RWPE1 (cell line): ENCODE data around the gene TNK2.
A peak's percentile ranks its signal among the peaks of the same experiment; 100 is the strongest.
"Not testable (repeated sequence)": the region's sequence is repeated elsewhere in the genome, so short reads cannot be mapped to it uniquely, and the experiment has no call there.

Experiments used
- CTCF ChIA-PET: fragments of 350-600 bp; sonication (Branson Sonifier 250); formaldehyde crosslinking; extraction: SDS; loops from one replicate; lab custom pipeline; 2021; lab: Yijun Ruan, JAX
- POLR2A ChIA-PET: fragments of 400-600 bp; formaldehyde crosslinking; extraction: SDS; loops from one replicate; lab custom pipeline; 2020; ENCODE audit warnings: antibody characterized with exemption; ENCODE audit not compliant: low non-redundant PET; lab: Yijun Ruan, JAX
- DNase-seq: peaks from one replicate; pipeline ENCODE4 v3.0.0; 2012; ENCODE audit warnings: low spot score
- H3K27ac ChIP-seq: fragments of 450-650 bp; 2 replicates; pipeline ENCODE4 v1.5.1; 2017
- TF ChIP-seq, protein P1 (sequence below): fragments of 450-650 bp; conservative IDR thresholded peaks from 2 replicates; pipeline ENCODE4 v1.5.1; 2017; ENCODE audit warnings: low read depth, mild to moderate bottlenecking

Gene TNK2

DNA sequence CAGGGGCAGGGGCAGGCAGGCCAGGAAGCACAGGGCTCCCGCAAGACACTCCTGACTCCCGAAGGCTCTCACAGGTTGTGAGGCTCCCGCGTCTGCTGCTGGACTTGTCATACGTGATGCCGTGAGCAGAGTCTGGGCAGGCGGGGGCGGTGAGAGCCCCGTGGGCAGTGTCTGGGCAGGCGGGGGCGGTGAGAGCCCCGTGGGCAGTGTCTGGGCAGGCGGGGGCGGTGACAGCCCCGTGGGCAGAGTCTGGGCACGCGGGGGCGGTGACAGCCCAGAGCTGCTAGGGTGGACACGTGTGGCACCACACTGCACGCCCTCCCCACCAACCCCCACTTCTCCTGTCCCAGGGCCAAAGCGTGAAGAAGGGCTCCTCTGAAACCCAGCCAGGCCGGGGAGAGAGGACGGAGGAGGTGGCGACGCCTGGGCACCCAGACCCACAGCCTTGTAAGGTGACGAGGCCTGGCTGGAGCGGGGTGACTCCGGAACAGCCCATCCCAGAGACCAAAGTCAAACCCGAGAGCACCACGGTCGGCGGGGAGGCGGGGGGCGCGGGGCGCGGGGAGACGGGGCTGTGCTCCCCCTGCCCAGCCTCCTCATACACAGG lies 35.0 kb downstream of the TNK2 start:
- TF ChIP-seq, protein P1, sequence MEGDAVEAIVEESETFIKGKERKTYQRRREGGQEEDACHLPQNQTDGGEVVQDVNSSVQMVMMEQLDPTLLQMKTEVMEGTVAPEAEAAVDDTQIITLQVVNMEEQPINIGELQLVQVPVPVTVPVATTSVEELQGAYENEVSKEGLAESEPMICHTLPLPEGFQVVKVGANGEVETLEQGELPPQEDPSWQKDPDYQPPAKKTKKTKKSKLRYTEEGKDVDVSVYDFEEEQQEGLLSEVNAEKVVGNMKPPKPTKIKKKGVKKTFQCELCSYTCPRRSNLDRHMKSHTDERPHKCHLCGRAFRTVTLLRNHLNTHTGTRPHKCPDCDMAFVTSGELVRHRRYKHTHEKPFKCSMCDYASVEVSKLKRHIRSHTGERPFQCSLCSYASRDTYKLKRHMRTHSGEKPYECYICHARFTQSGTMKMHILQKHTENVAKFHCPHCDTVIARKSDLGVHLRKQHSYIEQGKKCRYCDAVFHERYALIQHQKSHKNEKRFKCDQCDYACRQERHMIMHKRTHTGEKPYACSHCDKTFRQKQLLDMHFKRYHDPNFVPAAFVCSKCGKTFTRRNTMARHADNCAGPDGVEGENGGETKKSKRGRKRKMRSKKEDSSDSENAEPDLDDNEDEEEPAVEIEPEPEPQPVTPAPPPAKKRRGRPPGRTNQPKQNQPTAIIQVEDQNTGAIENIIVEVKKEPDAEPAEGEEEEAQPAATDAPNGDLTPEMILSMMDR, result no peak
- peak overlapping the region; percentile 52 for H3K27ac ChIP-seq
- no peak for DNase-seq
- ChIA-PET POLR2A (no interaction called here), CTCF (interaction anchor here (3.2 kb wide), 1 partner anchor 21 kb away, joined by 22 read pairs; no protein-coding TSS in a partner anchor)

DNA sequence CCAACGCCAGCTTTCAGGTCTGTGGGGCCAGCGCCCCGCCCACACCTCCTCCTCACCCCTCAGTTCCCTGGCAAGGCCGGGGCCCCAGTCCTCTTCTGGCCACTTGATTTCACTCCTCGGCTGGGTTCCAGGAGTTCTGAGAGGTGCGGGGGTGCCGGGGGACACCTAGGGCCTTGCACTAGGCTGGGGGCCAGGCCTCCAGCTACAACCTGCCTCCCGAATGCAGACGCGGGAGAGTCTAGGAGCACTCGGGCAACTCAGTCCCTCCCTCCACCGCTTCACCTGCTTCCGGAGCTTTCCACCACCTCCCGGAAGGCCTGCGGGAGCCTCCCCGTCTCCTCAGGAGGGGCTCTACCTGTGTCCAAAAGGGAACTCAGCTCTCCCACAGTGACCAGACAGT lies 35.6 kb downstream of the TNK2 start:
- ChIA-PET CTCF (interaction anchor here (3.2 kb wide), 1 partner anchor 22 kb away, joined by 22 read pairs; no protein-coding TSS in a partner anchor), POLR2A (no interaction called here)
- H3K27ac ChIP-seq, result peak overlapping the region; percentile 52
- TF ChIP-seq, protein P1, result no peak
- DNase-seq, result no peak

DNA sequence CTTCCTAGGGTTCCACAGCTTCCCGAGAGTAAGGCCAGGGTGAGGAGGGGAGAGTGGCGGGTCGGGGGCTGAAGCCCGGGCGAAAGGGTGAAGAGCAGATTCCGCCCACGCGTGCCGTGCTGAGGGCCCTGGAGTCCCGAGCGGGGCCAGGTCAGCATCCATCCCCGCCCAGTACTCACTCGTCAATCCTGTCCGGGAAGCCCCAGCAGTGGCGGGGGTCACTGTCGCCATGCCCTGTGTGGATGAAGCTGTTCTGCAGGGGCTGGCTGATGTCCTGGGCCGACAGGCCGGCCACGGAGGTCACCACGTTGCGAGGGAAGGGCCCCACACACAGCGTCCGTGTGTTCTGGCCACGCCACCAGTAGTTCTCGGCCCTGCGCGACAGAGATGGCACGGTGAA lies 36.3 kb downstream of the TNK2 start:
- no peak for DNase-seq
- H3K27ac ChIP-seq, result peak overlapping the region; percentile 52
- TF ChIP-seq, protein P1, result no peak
- ChIA-PET CTCF (interaction anchor here (0.9 to 3.2 kb wide), 4 partner anchors 9 to 23 kb away, joined by 4 to 22 read pairs (median 9); no protein-coding TSS in a partner anchor), POLR2A (no interaction called here)

DNA sequence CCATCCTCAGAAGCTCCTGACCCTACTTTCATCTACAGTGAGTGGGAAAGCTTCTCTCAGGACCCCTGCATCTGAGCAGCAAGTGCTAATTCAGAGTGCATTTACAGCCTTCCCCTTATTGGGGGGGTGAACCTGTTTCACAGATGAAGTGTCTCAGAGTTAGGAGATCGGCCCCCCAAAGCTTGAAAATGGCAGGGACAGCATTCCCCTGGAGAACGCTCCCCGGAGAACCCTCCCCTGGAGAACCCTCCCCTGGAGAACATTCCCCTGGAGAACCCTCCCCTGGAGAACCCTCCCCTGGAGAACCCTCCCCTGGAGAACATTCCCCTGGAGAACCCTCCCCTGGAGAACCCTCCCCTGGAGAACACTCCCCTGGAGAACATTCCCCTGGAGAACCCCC lies 36.7 kb downstream of the TNK2 start:
- peak overlapping the region; percentile 56 for H3K27ac ChIP-seq
- POLR2A ChIA-PET, DNase-seq: not testable (repeated sequence)
- CTCF ChIA-PET, result interaction anchor here (0.9 to 3.2 kb wide), 4 partner anchors 8 to 23 kb away, joined by 4 to 22 read pairs (median 9); no protein-coding TSS in a partner anchor

DNA sequence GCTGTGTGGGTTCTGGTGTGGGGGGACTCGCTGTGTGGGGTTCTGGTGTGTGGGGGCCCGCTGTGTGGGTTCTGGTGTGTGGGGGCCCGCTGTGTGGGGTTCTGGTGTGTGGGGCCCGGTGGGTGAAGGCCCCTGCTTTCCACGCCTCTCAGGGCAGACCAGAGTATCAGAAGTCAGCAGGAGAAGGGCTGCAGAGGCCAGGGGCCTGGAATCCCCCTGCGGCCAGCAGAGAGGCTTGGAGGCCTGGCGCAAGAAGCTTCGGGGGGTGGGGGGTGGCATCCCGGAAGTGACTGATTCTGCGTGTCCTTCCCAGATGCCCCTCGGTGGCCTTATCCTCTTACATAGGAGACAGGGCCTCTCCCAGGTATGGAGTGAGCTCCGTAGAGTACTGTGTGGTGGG lies 37.4 kb downstream of the TNK2 start:
- DNase-seq, result no peak
- ChIA-PET POLR2A (no interaction called here), CTCF (interaction anchor here (0.6 to 3.2 kb wide), 5 partner anchors 12 to 61 kb away, joined by 3 to 22 read pairs (median 4); no protein-coding TSS in a partner anchor)
- peak overlapping the region; percentile 56 for H3K27ac ChIP-seq
- TF ChIP-seq, protein P1, result no peak

DNA sequence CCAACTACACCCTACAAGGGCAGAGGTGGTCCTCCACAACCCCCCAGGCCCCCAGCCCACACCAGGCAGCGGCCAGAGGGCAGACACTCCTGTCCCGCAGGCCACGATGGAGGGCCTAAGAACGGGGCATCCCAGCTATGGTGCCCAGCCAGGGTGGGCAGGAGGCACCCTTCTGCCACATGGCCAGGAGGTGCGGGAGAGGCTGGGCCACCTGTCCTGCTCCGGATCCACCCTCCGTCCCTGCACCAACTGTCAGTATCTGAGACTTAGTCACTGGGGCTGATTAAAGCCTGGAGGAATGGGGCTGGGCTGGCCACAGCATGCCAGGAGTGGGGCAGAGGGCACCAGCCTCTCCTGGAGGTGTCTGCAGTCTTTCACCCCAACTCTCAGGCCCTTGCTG lies 37.9 kb downstream of the TNK2 start:
- ChIA-PET CTCF (interaction anchor here (0.6 to 3.2 kb wide), 4 partner anchors 11 to 61 kb away, joined by 3 to 22 read pairs (median 8); no protein-coding TSS in a partner anchor), POLR2A (no interaction called here)
- DNase-seq, result peak; percentile 80
- TF ChIP-seq, protein P1, result no peak
- H3K27ac ChIP-seq, result peak overlapping the region; percentile 56
